ENCODE measurements around the gene SDR42E1.

DNA sequence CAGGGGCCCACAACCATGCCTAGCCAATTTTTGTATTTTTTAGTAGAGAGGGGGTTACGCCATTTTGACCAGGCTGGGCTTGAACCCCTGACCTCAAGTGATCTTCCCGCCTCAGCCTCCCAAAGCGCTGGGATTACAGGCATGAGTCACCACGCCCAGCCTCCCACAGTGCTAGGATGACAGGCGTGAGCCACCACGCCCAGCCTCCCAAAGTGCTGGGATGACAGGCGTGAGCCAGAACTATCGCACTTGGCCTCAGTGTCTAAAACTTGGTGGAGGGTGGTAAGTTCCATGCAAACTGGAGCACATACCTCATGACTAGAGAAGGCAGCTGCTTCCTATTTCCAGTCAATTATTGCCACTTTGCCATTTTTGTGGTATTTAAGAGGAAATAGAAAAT lies 30.9 kb upstream of the SDR42E1 start:
- TF ChIP-seq, protein P1, sequence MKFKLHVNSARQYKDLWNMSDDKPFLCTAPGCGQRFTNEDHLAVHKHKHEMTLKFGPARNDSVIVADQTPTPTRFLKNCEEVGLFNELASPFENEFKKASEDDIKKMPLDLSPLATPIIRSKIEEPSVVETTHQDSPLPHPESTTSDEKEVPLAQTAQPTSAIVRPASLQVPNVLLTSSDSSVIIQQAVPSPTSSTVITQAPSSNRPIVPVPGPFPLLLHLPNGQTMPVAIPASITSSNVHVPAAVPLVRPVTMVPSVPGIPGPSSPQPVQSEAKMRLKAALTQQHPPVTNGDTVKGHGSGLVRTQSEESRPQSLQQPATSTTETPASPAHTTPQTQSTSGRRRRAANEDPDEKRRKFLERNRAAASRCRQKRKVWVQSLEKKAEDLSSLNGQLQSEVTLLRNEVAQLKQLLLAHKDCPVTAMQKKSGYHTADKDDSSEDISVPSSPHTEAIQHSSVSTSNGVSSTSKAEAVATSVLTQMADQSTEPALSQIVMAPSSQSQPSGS (CRISPR knock-in tag; IDR thresholded peaks at IDR 0.05): no peak
- TF ChIP-seq ZMYM3 (CRISPR knock-in tag; IDR thresholded peaks at IDR 0.05) (no peak), ETV6 (CRISPR knock-in tag; conservative IDR thresholded peaks at IDR 0.05) (no peak), ZNF766 (CRISPR knock-in tag; IDR thresholded peaks at IDR 0.05; ENCODE audit: borderline replicate concordance) (no peak), ZNF496 (CRISPR knock-in tag; IDR thresholded peaks at IDR 0.05; ENCODE audit: insufficient replicate concordance) (no peak), NONO (IDR thresholded peaks at IDR 0.05) (no peak), NONO (CRISPR knock-in tag; conservative IDR thresholded peaks at IDR 0.05) (no peak), ZNF354B (CRISPR knock-in tag; IDR thresholded peaks at IDR 0.05) (no peak), BCL6 (CRISPR knock-in tag; IDR thresholded peaks at IDR 0.05) (no peak), TBL1XR1 (IDR thresholded peaks at IDR 0.05; ENCODE audit: borderline replicate concordance, low read length, partially characterized antibody) (no peak)
- TF ChIP-seq, protein P2, sequence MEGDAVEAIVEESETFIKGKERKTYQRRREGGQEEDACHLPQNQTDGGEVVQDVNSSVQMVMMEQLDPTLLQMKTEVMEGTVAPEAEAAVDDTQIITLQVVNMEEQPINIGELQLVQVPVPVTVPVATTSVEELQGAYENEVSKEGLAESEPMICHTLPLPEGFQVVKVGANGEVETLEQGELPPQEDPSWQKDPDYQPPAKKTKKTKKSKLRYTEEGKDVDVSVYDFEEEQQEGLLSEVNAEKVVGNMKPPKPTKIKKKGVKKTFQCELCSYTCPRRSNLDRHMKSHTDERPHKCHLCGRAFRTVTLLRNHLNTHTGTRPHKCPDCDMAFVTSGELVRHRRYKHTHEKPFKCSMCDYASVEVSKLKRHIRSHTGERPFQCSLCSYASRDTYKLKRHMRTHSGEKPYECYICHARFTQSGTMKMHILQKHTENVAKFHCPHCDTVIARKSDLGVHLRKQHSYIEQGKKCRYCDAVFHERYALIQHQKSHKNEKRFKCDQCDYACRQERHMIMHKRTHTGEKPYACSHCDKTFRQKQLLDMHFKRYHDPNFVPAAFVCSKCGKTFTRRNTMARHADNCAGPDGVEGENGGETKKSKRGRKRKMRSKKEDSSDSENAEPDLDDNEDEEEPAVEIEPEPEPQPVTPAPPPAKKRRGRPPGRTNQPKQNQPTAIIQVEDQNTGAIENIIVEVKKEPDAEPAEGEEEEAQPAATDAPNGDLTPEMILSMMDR (CRISPR knock-in tag; IDR thresholded peaks at IDR 0.05): no peak
- TF ChIP-seq, protein P3, sequence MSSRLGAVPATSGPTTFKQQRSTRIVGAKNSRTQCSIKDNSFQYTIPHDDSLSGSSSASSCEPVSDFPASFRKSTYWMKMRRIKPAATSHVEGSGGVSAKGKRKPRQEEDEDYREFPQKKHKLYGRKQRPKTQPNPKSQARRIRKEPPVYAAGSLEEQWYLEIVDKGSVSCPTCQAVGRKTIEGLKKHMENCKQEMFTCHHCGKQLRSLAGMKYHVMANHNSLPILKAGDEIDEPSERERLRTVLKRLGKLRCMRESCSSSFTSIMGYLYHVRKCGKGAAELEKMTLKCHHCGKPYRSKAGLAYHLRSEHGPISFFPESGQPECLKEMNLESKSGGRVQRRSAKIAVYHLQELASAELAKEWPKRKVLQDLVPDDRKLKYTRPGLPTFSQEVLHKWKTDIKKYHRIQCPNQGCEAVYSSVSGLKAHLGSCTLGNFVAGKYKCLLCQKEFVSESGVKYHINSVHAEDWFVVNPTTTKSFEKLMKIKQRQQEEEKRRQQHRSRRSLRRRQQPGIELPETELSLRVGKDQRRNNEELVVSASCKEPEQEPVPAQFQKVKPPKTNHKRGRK (CRISPR knock-in tag; IDR thresholded peaks at IDR 0.05): no peak
- TF ChIP-seq, protein P4, sequence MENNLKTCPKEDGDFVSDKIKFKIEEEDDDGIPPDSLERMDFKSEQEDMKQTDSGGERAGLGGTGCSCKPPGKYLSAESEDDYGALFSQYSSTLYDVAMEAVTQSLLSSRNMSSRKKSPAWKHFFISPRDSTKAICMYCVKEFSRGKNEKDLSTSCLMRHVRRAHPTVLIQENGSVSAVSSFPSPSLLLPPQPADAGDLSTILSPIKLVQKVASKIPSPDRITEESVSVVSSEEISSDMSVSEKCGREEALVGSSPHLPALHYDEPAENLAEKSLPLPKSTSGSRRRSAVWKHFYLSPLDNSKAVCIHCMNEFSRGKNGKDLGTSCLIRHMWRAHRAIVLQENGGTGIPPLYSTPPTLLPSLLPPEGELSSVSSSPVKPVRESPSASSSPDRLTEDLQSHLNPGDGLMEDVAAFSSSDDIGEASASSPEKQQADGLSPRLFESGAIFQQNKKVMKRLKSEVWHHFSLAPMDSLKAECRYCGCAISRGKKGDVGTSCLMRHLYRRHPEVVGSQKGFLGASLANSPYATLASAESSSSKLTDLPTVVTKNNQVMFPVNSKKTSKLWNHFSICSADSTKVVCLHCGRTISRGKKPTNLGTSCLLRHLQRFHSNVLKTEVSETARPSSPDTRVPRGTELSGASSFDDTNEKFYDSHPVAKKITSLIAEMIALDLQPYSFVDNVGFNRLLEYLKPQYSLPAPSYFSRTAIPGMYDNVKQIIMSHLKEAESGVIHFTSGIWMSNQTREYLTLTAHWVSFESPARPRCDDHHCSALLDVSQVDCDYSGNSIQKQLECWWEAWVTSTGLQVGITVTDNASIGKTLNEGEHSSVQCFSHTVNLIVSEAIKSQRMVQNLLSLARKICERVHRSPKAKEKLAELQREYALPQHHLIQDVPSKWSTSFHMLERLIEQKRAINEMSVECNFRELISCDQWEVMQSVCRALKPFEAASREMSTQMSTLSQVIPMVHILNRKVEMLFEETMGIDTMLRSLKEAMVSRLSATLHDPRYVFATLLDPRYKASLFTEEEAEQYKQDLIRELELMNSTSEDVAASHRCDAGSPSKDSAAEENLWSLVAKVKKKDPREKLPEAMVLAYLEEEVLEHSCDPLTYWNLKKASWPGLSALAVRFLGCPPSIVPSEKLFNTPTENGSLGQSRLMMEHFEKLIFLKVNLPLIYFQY (CRISPR knock-in tag; IDR thresholded peaks at IDR 0.05; ENCODE audit: borderline replicate concordance): no peak
- TF ChIP-seq, protein P5, sequence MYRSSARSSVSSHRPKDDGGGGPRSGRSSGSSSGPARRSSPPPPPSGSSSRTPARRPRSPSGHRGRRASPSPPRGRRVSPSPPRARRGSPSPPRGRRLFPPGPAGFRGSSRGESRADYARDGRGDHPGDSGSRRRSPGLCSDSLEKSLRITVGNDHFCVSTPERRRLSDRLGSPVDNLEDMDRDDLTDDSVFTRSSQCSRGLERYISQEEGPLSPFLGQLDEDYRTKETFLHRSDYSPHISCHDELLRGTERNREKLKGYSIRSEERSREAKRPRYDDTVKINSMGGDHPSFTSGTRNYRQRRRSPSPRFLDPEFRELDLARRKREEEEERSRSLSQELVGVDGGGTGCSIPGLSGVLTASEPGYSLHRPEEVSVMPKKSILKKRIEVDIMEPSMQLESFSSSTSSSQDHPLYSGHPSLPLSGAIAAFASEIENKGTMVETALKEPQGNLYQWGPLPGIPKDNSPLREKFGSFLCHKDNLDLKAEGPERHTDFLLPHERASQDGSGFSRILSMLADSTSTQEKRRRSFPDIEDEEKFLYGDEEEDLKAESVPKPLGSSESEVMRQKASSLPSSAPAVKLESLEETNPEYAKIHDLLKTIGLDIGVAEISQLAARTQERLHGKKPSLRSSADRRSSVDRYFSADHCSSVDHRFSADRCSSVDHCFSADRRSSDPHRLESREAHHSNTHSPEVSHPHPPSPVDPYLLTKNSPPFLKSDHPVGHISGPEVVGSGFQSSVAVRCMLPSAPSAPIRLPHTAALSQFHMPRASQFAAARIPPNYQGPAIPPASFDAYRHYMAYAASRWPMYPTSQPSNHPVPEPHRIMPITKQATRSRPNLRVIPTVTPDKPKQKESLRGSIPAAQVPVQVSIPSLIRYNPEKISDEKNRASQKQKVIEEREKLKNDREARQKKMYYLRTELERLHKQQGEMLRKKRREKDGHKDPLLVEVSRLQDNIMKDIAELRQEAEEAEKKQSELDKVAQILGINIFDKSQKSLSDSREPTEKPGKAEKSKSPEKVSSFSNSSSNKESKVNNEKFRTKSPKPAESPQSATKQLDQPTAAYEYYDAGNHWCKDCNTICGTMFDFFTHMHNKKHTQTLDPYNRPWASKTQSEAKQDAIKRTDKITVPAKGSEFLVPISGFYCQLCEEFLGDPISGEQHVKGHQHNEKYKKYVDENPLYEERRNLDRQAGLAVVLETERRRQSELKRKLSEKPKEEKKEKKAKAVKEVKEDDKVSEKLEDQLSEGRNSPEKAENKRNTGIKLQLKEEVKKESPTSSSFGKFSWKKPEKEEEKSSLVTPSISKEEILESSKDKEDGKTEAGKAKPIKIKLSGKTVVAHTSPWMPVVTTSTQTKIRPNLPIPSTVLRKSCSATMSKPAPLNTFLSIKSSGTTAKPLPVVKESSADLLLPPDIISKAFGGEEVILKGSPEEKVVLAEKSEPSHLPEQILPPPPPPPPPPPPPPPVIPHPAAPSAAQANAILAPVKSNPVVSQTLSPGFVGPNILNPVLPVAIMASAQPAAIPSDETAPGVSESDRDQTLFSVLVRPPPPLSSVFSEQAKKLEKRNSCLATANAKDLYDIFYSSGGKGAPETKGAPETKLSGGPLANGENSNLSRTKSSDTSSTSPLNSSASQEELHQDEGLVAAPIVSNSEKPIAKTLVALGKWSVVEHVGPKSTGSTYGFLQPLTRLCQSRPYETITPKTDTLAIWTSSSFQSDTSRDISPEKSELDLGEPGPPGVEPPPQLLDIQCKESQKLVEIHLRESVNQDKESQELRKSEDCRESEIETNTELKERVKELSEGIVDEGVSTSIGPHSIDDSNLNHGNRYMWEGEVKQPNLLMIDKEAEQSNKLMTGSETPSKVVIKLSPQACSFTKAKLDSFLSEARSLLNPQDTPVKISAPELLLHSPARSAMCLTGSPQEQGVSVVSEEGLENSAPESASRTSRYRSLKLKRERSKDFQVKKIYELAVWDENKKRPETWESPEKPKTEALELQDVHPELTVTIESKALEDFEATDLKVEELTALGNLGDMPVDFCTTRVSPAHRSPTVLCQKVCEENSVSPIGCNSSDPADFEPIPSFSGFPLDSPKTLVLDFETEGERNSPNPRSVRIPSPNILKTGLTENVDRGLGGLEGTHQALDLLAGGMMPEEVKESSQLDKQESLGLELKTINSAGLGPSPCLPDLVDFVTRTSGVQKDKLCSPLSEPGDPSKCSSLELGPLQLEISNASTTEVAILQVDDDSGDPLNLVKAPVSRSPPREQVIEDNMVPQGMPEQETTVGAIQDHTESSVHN (CRISPR knock-in tag; IDR thresholded peaks at IDR 0.05): no peak
- TF ChIP-seq, protein P6, sequence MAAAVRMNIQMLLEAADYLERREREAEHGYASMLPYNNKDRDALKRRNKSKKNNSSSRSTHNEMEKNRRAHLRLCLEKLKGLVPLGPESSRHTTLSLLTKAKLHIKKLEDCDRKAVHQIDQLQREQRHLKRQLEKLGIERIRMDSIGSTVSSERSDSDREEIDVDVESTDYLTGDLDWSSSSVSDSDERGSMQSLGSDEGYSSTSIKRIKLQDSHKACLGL (CRISPR knock-in tag; IDR thresholded peaks at IDR 0.05): no peak
